Upper lobe of left lung (tissue), 4 donors: ENCODE measurements around the gene KRT40.

Experiments used
- CTCF ChIP-seq, 6 experiments: fragments of 450-650 bp in 4 of 6; fragments of 200-600 bp in 2 of 6; sonication (generic) in 2 of 6; IDR thresholded peaks; one replicate each; pipeline ENCODE4 v1.5.1; 2016 to 2019; ENCODE audit warnings: antibody characterized with exemption in 6 of 6
- EP300 ChIP-seq, 4 donors: sonication (generic); formaldehyde crosslinking; IDR thresholded peaks; one replicate each; pipeline ENCODE4 v1.5.1; 2017; ENCODE audit warnings: antibody characterized with exemption in 4 of 4, control low read depth in 2 of 4
- POLR2A ChIP-seq, 4 donors: fragments of 450-650 bp; IDR thresholded peaks; one replicate each; pipeline ENCODE4 v1.5.1; 2016 to 2017; ENCODE audit warnings: antibody characterized with exemption in 4 of 4, mild to moderate bottlenecking in 2 of 4
- POLR2AphosphoS5 ChIP-seq, 2 donors: sonication (generic); formaldehyde crosslinking; IDR thresholded peaks; one replicate each; pipeline ENCODE4 v1.5.1; 2017; ENCODE audit warnings: antibody characterized with exemption in 2 of 2

- TF ChIP-seq CTCF (IDR thresholded peaks at IDR 0.05) (no peak), EP300 (IDR thresholded peaks at IDR 0.05) (no peak), POLR2AphosphoS5 (IDR thresholded peaks at IDR 0.05) (no peak), POLR2A (IDR thresholded peaks at IDR 0.05) (no peak)
Observed at GRCh38 chr17:40984226-40984625, at the start of gene KRT40.
